Measurements from ENCODE around the gene EXOSC5. TPM values are rescaled to one million over a fixed set of nuclear protein-coding genes. Genes with fewer than 3 reads are reported as not detected.

The EXOSC5 gene
- total RNA-seq, 2 experiments from 2014 or later = 24.4 to 36.0 TPM

- H3K27me3 Mint-ChIP-seq = no peaks in the 10 kb centered on the region
- H3K27ac Mint-ChIP-seq = peak overlapping the region; percentile 7
- peaks cover 13% of the 10 kb centered on the region for H3K36me3 Mint-ChIP-seq
- peaks cover 19% of the 10 kb centered on the region for H3K4me1 Mint-ChIP-seq
- H3K9me3 Mint-ChIP-seq (ENCODE audit: low read depth) = no peaks in the 10 kb centered on the region
- CTCF ChIA-PET = interaction anchor here (0.6 kb wide), 1 partner anchor 13 kb away, joined by 4 read pairs; no protein-coding TSS in a partner anchor
- ATAC-seq (no peak), DNase-seq (no peak)
- H3K4me3 Mint-ChIP-seq = no peak overlapping the region
Observed at GRCh38 chr19:41434450-41434849, 37.3 kb upstream of the EXOSC5 start.

DNA sequence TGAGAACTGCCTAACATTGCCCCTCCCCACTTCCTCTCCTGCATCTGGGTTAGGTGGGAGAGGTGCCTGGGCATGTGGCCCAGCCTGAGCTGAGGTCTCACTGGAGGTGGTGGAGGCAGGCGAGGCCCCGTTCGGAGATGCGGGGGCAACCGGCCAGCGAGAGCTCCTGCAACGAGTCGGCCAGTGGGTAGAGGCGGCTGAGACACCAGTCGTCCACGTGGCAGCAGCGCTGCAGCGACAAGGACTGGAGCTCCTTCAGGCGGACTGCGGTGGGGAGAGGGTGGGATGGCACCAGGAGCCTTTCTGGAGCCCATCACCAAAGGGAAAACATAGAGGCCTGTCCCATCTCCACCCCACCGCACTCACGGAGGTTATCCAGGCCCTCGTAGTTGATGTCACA is 36.0 kb upstream of the EXOSC5 start:
- no peak overlapping the region for H3K4me3 Mint-ChIP-seq
- H3K27me3 Mint-ChIP-seq = no peaks in the 10 kb centered on the region
- peaks cover 10% of the 10 kb centered on the region for H3K36me3 Mint-ChIP-seq
- no peak overlapping the region for H3K27ac Mint-ChIP-seq
- ATAC-seq = no peak
- peaks cover 21% of the 10 kb centered on the region for H3K4me1 Mint-ChIP-seq
- H3K9me3 Mint-ChIP-seq (ENCODE audit: low read depth) = no peaks in the 10 kb centered on the region
- CTCF ChIA-PET = interaction anchor here (1.0 kb wide), 1 partner anchor 16 kb away, joined by 4 read pairs; no protein-coding TSS in a partner anchor
- DNase-seq = no peak

- no peaks in the 10 kb centered on the region for H3K27me3 Mint-ChIP-seq
- H3K27ac Mint-ChIP-seq = no peak overlapping the region
- CTCF ChIA-PET = interaction anchor here (0.6 to 2.1 kb wide), 10 partner anchors 9 to 227 kb away, joined by 3 to 12 read pairs (median 4); partner anchors contain the start of genes B9D2, BCKDHA and DMAC2
- H3K4me3 Mint-ChIP-seq = no peak overlapping the region
- H3K9me3 Mint-ChIP-seq (ENCODE audit: low read depth) = no peaks in the 10 kb centered on the region
- peak; percentile 48 for DNase-seq
- peaks cover 7% of the 10 kb centered on the region for H3K36me3 Mint-ChIP-seq
- peaks cover 28% of the 10 kb centered on the region for H3K4me1 Mint-ChIP-seq
- no peak for ATAC-seq
Observed at GRCh38 chr19:41431426-41432386, 34.5 kb upstream of the EXOSC5 start.

- no peak for ATAC-seq
Observed at GRCh38 chr19:41430922-41431321, 33.8 kb upstream of the EXOSC5 start.

GRCh38 chr19:41428481-41428859 is 31.3 kb upstream of the EXOSC5 start:
- H3K27me3 Mint-ChIP-seq = no peaks in the 10 kb centered on the region
- H3K4me3 Mint-ChIP-seq = peak overlapping the region; percentile 85
- peaks cover 7% of the 10 kb centered on the region for H3K36me3 Mint-ChIP-seq
- H3K9me3 Mint-ChIP-seq (ENCODE audit: low read depth) = no peaks in the 10 kb centered on the region
- DNase-seq (no peak), ATAC-seq (peak; percentile 14)
- peaks cover 31% of the 10 kb centered on the region for H3K4me1 Mint-ChIP-seq
- CTCF ChIA-PET = interaction anchor here (0.8 to 1.8 kb wide), 6 partner anchors 11 to 224 kb away, joined by 3 to 7 read pairs (median 4); partner anchors contain the start of gene DMAC2
- H3K27ac Mint-ChIP-seq = peak overlapping the region; percentile 81

More at GRCh38 chr19:41430922-41431321, 33.8 kb upstream of the EXOSC5 start:
- H3K27me3 Mint-ChIP-seq = no peaks in the 10 kb centered on the region
- no peaks in the 10 kb centered on the region for H3K9me3 Mint-ChIP-seq (ENCODE audit: low read depth)
- H3K4me1 Mint-ChIP-seq = peaks cover 26% of the 10 kb centered on the region
- no peak overlapping the region for H3K4me3 Mint-ChIP-seq
- CTCF ChIA-PET = interaction anchor here (0.6 to 2.1 kb wide), 10 partner anchors 9 to 226 kb away, joined by 3 to 12 read pairs (median 4); partner anchors contain the start of genes B9D2, BCKDHA and DMAC2
- H3K36me3 Mint-ChIP-seq = peaks cover 7% of the 10 kb centered on the region
- H3K27ac Mint-ChIP-seq = no peak overlapping the region
- DNase-seq = no peak

GRCh38 chr19:41427647-41428480 is 30.7 kb upstream of the EXOSC5 start:
- CTCF ChIA-PET = interaction anchor here (0.8 to 1.8 kb wide), 6 partner anchors 12 to 224 kb away, joined by 3 to 7 read pairs (median 4); partner anchors contain the start of gene DMAC2
- Mint-ChIP-seq H3K27me3 (no peaks in the 10 kb centered on the region), H3K36me3 (peaks cover 7% of the 10 kb centered on the region), H3K27ac (peak overlapping the region; percentile 92), H3K4me3 (peak overlapping the region; percentile 85), H3K4me1 (peaks cover 31% of the 10 kb centered on the region), H3K9me3 (ENCODE audit: low read depth) (no peaks in the 10 kb centered on the region)
- DNase-seq (peak; percentile 73), ATAC-seq (peak; percentile 67)

DNA sequence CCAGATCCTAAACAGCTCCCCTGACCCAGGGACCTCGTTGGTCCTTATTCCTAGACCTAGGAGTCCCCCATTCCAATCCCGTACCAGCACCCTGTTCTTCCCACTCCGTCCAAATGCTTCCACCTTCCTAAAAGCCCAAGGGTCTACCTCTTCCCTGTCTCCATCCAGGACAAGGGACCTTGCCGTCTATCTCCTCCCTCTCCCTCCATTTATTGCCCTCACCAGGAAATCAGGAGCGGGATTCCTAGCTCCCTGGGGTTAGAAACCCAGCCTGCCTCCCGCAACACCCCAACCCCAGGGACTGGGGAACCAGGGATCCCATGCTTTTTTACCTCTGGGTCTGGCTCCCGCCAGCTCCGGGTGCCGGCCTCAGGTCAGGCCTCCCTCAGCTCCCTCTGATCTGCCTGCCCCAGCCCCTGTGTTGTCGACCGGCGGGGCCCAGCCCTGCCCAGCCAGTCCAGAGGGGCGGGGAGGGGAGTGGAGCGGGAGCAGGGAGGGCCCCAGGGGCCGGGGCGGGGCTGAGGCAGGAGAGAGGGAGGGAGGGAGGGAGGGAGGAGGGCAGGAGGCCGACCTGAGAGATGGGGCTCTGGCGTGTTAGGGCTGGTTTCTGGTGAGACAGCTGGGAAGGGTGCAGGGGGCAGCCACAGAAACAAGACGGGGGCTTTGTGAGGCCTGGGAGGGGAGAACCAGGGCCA is 29.9 kb upstream of the EXOSC5 start, which contains the start of gene B3GNT8:
Gene B3GNT8, minus strand, starts transcription at position 423 of the 695 bp plus-strand sequence. CDS start 596 bp downstream, outside the sequence.
- Mint-ChIP-seq H3K36me3 (peaks cover 2% of the 10 kb centered on the region), H3K27me3 (no peaks in the 10 kb centered on the region), H3K9me3 (ENCODE audit: low read depth) (no peaks in the 10 kb centered on the region), H3K4me3 (peak within 1 kb of the TSS; percentile 85), H3K27ac (peak within 1 kb of the TSS; percentile 92), H3K4me1 (peaks cover 31% of the 10 kb centered on the region)
- CTCF ChIA-PET = interaction anchor here (0.6 to 1.3 kb wide), 4 partner anchors 22 to 75 kb away, joined by 3 to 5 read pairs (median 4); no protein-coding TSS in a partner anchor
- DNase-seq (peak; percentile 72), ATAC-seq (peak; percentile 73)

GRCh38 chr19:41426116-41426841 is 29.1 kb upstream of the EXOSC5 start:
- peaks cover 1% of the 10 kb centered on the region for H3K36me3 Mint-ChIP-seq

DNA sequence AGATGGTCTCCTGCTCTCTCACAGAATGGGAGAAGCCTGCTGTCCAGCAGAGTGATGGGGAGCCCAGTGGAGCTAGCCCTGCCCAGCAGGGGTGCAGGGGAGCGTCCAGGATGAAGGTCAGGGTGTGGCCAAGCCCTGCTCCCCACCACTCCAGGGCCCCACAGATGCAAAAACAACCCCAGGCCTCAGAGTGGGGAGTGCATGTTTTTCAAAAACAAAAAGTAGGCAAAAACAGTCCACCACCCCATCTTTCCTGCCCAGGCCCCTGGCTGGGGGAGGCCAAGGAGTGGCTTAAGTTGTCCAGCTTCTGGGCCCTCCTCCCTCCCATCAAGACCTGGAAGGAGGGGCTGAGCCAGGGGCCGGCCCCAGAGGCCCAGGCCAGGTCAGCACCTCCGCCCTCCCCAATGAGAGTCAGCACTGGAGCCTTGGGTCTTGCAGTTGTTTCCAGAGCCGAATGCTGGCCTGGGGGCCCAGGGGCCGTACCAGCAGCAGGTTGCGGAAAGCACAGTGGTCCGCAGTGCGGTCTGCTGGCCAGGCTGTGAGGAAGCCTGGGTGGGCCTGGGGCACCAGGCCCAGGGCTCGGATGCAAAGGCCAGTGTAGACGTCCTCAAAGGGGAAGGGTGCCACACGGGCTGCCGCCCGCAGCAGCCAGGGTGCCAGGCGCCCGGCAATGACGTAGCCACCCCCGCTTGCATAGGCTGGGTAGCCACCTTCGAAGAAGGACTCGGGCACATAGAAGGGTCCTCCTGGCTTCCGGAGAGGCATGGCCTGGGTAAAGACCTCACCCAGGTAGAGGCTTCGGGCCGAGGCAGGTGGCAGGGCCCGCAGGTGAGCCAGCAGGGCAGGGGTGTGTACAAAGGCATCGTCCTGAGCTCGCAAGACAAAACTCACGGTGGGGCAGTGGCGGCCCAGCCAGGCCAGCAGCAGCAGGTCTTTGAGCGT is 28.3 kb upstream of the EXOSC5 start:
- CTCF ChIA-PET = interaction anchor here (1.0 to 1.9 kb wide), 2 partner anchors 14 to 23 kb away, joined by 3 to 6 read pairs; partner anchors contain the start of gene DMAC2
- DNase-seq (no peak), ATAC-seq (no peak)
- Mint-ChIP-seq H3K9me3 (ENCODE audit: low read depth) (no peaks in the 10 kb centered on the region), H3K27me3 (no peaks in the 10 kb centered on the region), H3K4me3 (no peak overlapping the region), H3K36me3 (no peaks in the 10 kb centered on the region), H3K27ac (peak overlapping the region; percentile 72), H3K4me1 (peaks cover 26% of the 10 kb centered on the region)

More at GRCh38 chr19:41426116-41426841, 29.1 kb upstream of the EXOSC5 start:
- DNase-seq = no peak
- Mint-ChIP-seq H3K4me3 (peak overlapping the region; percentile 85), H3K27me3 (no peaks in the 10 kb centered on the region), H3K27ac (no peak overlapping the region), H3K4me1 (peaks cover 29% of the 10 kb centered on the region), H3K9me3 (ENCODE audit: low read depth) (no peaks in the 10 kb centered on the region)
- no peak for ATAC-seq
- CTCF ChIA-PET = interaction anchor here (0.6 to 1.1 kb wide), 3 partner anchors 23 to 74 kb away, joined by 3 to 5 read pairs (median 4); no protein-coding TSS in a partner anchor

- H3K9me3 Mint-ChIP-seq (ENCODE audit: low read depth) = no peaks in the 10 kb centered on the region
- DNase-seq = no peak
Observed at GRCh38 chr19:41424335-41425173, 27.4 kb upstream of the EXOSC5 start.

More at GRCh38 chr19:41424335-41425173, 27.4 kb upstream of the EXOSC5 start:
- Mint-ChIP-seq H3K36me3 (peaks cover 3% of the 10 kb centered on the region), H3K4me3 (no peak overlapping the region), H3K27me3 (no peaks in the 10 kb centered on the region), H3K27ac (peak overlapping the region; percentile 72), H3K4me1 (peaks cover 26% of the 10 kb centered on the region)
- CTCF ChIA-PET = interaction anchor here (1.0 to 1.9 kb wide), 2 partner anchors 14 to 24 kb away, joined by 3 to 6 read pairs; partner anchors contain the start of gene DMAC2
- ATAC-seq = no peak
